T-helper 1 cell treated with Interleukin-12 subunit alpha and Interleukin-12 subunit beta and Interleukin-4 antibody, amounts not matched to agents 30 μg/mL and 1 μg/mL, for 36 hours (primary cell): ENCODE data around the gene IFNA10.
"Not testable (repeated sequence)": the region's sequence is repeated elsewhere in the genome, so short reads cannot be mapped to it uniquely, and the experiment has no call there.

Experiments
- H3K27ac Mint-ChIP-seq: one replicate; pipeline ENCODE4 v1.8.0; 2021; ENCODE audit warnings: mild to moderate bottlenecking, mixed read lengths
- H3K27me3 Mint-ChIP-seq: one replicate; pipeline ENCODE4 v1.8.0; 2021; ENCODE audit warnings: low read depth, mixed read lengths
- H3K36me3 Mint-ChIP-seq: one replicate; pipeline ENCODE4 v1.8.0; 2021; ENCODE audit warnings: low read depth, mixed read lengths
- H3K4me1 Mint-ChIP-seq: one replicate; pipeline ENCODE4 v1.8.0; 2021; ENCODE audit warnings: low read depth, mixed read lengths
- H3K4me3 Mint-ChIP-seq: one replicate; pipeline ENCODE4 v1.8.0; 2021; ENCODE audit warnings: mild to moderate bottlenecking, moderate library complexity, mixed read lengths
- H3K9me3 Mint-ChIP-seq: one replicate; pipeline ENCODE4 v1.8.0; 2021; ENCODE audit warnings: mixed read lengths

IFNA10 gene

GRCh38 chr9:21207043-21207442, at the start of gene IFNA10:
IFNA10 (minus strand) TSS chr9:21207143; CDS start chr9:21207097, 46 bp downstream.
- not testable (repeated sequence) for H3K4me1 Mint-ChIP-seq, H3K36me3 Mint-ChIP-seq, H3K4me3 Mint-ChIP-seq, H3K9me3 Mint-ChIP-seq, H3K27ac Mint-ChIP-seq
- peaks cover 20% of the 10 kb centered on the region for H3K27me3 Mint-ChIP-seq

- H3K4me1 Mint-ChIP-seq, result peaks cover 4% of the 10 kb centered on the region
- H3K9me3 Mint-ChIP-seq, result no peaks in the 10 kb centered on the region
- peaks cover 43% of the 10 kb centered on the region for H3K27me3 Mint-ChIP-seq
These were observed 48.7 kb upstream of the IFNA10 start for GRCh38 chr9:21255538-21256212.

GRCh38 chr9:21252721-21253547, 46.0 kb upstream of the IFNA10 start:
- H3K4me3 Mint-ChIP-seq, result no peak overlapping the region
- H3K27me3 Mint-ChIP-seq, result peaks cover 54% of the 10 kb centered on the region

More at GRCh38 chr9:21255538-21256212, 48.7 kb upstream of the IFNA10 start:
- Mint-ChIP-seq H3K4me3 (no peak overlapping the region), H3K27ac (no peak overlapping the region), H3K36me3 (no peaks in the 10 kb centered on the region)

GRCh38 chr9:21251638-21252037, 44.7 kb upstream of the IFNA10 start:
- no peaks in the 10 kb centered on the region for H3K36me3 Mint-ChIP-seq
- H3K9me3 Mint-ChIP-seq, result no peaks in the 10 kb centered on the region
- H3K27ac Mint-ChIP-seq, result no peak overlapping the region
- peaks cover 4% of the 10 kb centered on the region for H3K4me1 Mint-ChIP-seq
- H3K4me3 Mint-ChIP-seq, result no peak overlapping the region
- H3K27me3 Mint-ChIP-seq, result peaks cover 48% of the 10 kb centered on the region

More at GRCh38 chr9:21252721-21253547, 46.0 kb upstream of the IFNA10 start:
- no peaks in the 10 kb centered on the region for H3K9me3 Mint-ChIP-seq
- H3K4me1 Mint-ChIP-seq, result peaks cover 4% of the 10 kb centered on the region
- no peak overlapping the region for H3K27ac Mint-ChIP-seq
- H3K36me3 Mint-ChIP-seq, result no peaks in the 10 kb centered on the region

GRCh38 chr9:21251190-21251589, 44.2 kb upstream of the IFNA10 start:
- Mint-ChIP-seq H3K4me1 (peaks cover 4% of the 10 kb centered on the region), H3K27me3 (peaks cover 44% of the 10 kb centered on the region), H3K4me3 (no peak overlapping the region), H3K27ac (no peak overlapping the region), H3K36me3 (no peaks in the 10 kb centered on the region), H3K9me3 (no peaks in the 10 kb centered on the region)

GRCh38 chr9:21244836-21245235, 37.9 kb upstream of the IFNA10 start:
- peaks cover 3% of the 10 kb centered on the region for H3K4me1 Mint-ChIP-seq
- no peak overlapping the region for H3K27ac Mint-ChIP-seq
- H3K36me3 Mint-ChIP-seq, result no peaks in the 10 kb centered on the region
- H3K4me3 Mint-ChIP-seq, result no peak overlapping the region
- H3K27me3 Mint-ChIP-seq, result peaks cover 36% of the 10 kb centered on the region
- H3K9me3 Mint-ChIP-seq, result no peaks in the 10 kb centered on the region

GRCh38 chr9:21239911-21240310, 33.0 kb upstream of the IFNA10 start, which contains the start of gene IFNA14:
IFNA14 (minus strand) TSS chr9:21240005; CDS start chr9:21239935, 70 bp downstream.
- H3K9me3 Mint-ChIP-seq, result no peaks in the 10 kb centered on the region
- H3K4me3 Mint-ChIP-seq, result no peak within 1 kb of the TSS
- peaks cover 8% of the 10 kb centered on the region for H3K4me1 Mint-ChIP-seq
- H3K36me3 Mint-ChIP-seq, result no peaks in the 10 kb centered on the region
- no peak within 1 kb of the TSS for H3K27ac Mint-ChIP-seq
- peaks cover 59% of the 10 kb centered on the region for H3K27me3 Mint-ChIP-seq

- not testable (repeated sequence) for H3K27ac Mint-ChIP-seq, H3K9me3 Mint-ChIP-seq, H3K4me3 Mint-ChIP-seq, H3K36me3 Mint-ChIP-seq, H3K4me1 Mint-ChIP-seq
- peaks cover 42% of the 10 kb centered on the region for H3K27me3 Mint-ChIP-seq
These were observed 29.4 kb upstream of the IFNA10 start for GRCh38 chr9:21236360-21236714.

- not testable (repeated sequence) for H3K4me1 Mint-ChIP-seq, H3K9me3 Mint-ChIP-seq, H3K4me3 Mint-ChIP-seq, H3K27ac Mint-ChIP-seq, H3K36me3 Mint-ChIP-seq
- H3K27me3 Mint-ChIP-seq, result peaks cover 42% of the 10 kb centered on the region
These were observed 28.8 kb upstream of the IFNA10 start for GRCh38 chr9:21235468-21236359.

- no peak overlapping the region for H3K27ac Mint-ChIP-seq
- peaks cover 5% of the 10 kb centered on the region for H3K4me1 Mint-ChIP-seq
- no peaks in the 10 kb centered on the region for H3K36me3 Mint-ChIP-seq
- no peak overlapping the region for H3K4me3 Mint-ChIP-seq
- peaks cover 33% of the 10 kb centered on the region for H3K27me3 Mint-ChIP-seq
- no peaks in the 10 kb centered on the region for H3K9me3 Mint-ChIP-seq
These were observed 27.3 kb upstream of the IFNA10 start for GRCh38 chr9:21234153-21234687.

GRCh38 chr9:21233258-21233657, 26.3 kb upstream of the IFNA10 start:
- Mint-ChIP-seq H3K27me3 (peaks cover 28% of the 10 kb centered on the region), H3K36me3 (no peaks in the 10 kb centered on the region), H3K27ac (no peak overlapping the region), H3K4me3 (no peak overlapping the region), H3K9me3 (no peaks in the 10 kb centered on the region), H3K4me1 (peaks cover 5% of the 10 kb centered on the region)

- Mint-ChIP-seq H3K4me3 (no peak within 1 kb of the TSS), H3K9me3 (no peaks in the 10 kb centered on the region), H3K27ac (no peak within 1 kb of the TSS), H3K4me1 (no peaks in the 10 kb centered on the region), H3K27me3 (peaks cover 17% of the 10 kb centered on the region), H3K36me3 (no peaks in the 10 kb centered on the region)
These were observed 21.2 kb upstream of the IFNA10 start, which contains the start of gene IFNA17 for GRCh38 chr9:21228122-21228521. IFNA17 (minus strand) TSS chr9:21228222; CDS start chr9:21228173, 49 bp downstream.

- H3K4me3 Mint-ChIP-seq, result not testable (repeated sequence)
These were observed 10.3 kb upstream of the IFNA10 start, which contains the start of gene IFNA16 for GRCh38 chr9:21217211-21217610. IFNA16 (minus strand) TSS chr9:21217311; CDS start chr9:21217305, 6 bp downstream.

More at GRCh38 chr9:21217211-21217610, 10.3 kb upstream of the IFNA10 start, which contains the start of gene IFNA16:
- not testable (repeated sequence) for H3K9me3 Mint-ChIP-seq, H3K27ac Mint-ChIP-seq, H3K4me1 Mint-ChIP-seq, H3K36me3 Mint-ChIP-seq
- peaks cover 39% of the 10 kb centered on the region for H3K27me3 Mint-ChIP-seq
